HL-60 (cell line): ENCODE results near the gene DAPP1.

Experiments used
- DNase-seq, 2 experiments: peaks; one replicate each; pipeline ENCODE4 v3.0.0-alpha.2; 2010 to 2020; ENCODE audit warnings: low read depth in 1 of 2, low spot score in 1 of 2
- H3K27ac ChIP-seq: fragments of 250-450 bp; sonication (Bioruptor Pico); replicated peaks from 2 replicates; pipeline ENCODE4 v1.5.1; 2020; ENCODE audit warnings: mild to moderate bottlenecking, moderate library complexity
- H3K27me3 ChIP-seq: fragments of 250-450 bp; sonication (Bioruptor Pico); 2 replicates; pipeline ENCODE4 v1.5.1; 2021; ENCODE audit warnings: mild to moderate bottlenecking, moderate library complexity; ENCODE audit not compliant: insufficient read depth, poor library complexity, severe bottlenecking
- H3K4me3 ChIP-seq: replicated peaks from 2 replicates; pipeline ENCODE4 v1.5.1; 2011; ENCODE audit warnings: mild to moderate bottlenecking, control low read depth, low read length; ENCODE audit not compliant: insufficient read depth
- GABPA ChIP-seq: IDR thresholded peaks from 2 replicates; pipeline ENCODE4 v1.6.1; 2012; ENCODE audit warnings: low read depth
- POLR2AphosphoS5 ChIP-seq: IDR thresholded peaks from 2 replicates; pipeline ENCODE4 v1.6.1; 2012; ENCODE audit warnings: low read depth
- REST ChIP-seq: IDR thresholded peaks from 2 replicates; pipeline ENCODE4 v1.6.1; 2012; ENCODE audit warnings: low read depth; ENCODE audit not compliant: insufficient replicate concordance
- SPI1 ChIP-seq: IDR thresholded peaks from 2 replicates; pipeline ENCODE4 v1.6.1; 2012; ENCODE audit warnings: low read depth, mild to moderate bottlenecking, borderline replicate concordance
- TF ChIP-seq, protein P1 (sequence below): IDR thresholded peaks from one replicate; pipeline ENCODE4 v1.5.1; 2011; ENCODE audit warnings: low read length, control low read depth, inconsistent platforms; ENCODE audit not compliant: insufficient read depth

Gene DAPP1

DNA sequence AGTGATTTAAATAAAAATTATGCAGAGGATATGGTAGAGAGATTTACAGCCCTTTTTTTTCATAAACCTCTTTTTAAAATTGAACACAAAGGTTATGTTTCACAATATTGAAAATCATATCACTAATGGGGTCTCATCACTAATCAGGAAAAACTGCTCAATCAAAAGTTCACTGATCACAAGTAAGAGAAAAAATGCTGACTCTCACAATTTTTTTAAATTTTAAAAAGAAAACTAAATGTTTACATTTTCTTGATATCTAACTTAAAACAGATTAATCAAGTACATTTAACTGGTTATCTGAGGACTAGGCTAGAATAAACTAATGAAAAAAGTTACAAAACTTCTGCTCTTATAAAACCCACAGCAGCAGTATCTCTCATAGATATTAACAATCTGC, 69.1 kb downstream of the DAPP1 start:
- DNase-seq = no peak
- no peak overlapping the region for H3K4me3 ChIP-seq
- TF ChIP-seq POLR2AphosphoS5 (no peak), SPI1 (no peak), REST (no peak), GABPA (no peak)
- TF ChIP-seq, protein P1, sequence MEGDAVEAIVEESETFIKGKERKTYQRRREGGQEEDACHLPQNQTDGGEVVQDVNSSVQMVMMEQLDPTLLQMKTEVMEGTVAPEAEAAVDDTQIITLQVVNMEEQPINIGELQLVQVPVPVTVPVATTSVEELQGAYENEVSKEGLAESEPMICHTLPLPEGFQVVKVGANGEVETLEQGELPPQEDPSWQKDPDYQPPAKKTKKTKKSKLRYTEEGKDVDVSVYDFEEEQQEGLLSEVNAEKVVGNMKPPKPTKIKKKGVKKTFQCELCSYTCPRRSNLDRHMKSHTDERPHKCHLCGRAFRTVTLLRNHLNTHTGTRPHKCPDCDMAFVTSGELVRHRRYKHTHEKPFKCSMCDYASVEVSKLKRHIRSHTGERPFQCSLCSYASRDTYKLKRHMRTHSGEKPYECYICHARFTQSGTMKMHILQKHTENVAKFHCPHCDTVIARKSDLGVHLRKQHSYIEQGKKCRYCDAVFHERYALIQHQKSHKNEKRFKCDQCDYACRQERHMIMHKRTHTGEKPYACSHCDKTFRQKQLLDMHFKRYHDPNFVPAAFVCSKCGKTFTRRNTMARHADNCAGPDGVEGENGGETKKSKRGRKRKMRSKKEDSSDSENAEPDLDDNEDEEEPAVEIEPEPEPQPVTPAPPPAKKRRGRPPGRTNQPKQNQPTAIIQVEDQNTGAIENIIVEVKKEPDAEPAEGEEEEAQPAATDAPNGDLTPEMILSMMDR = no peak

GRCh38 chr4:99886146-99886545, 69.5 kb downstream of the DAPP1 start:
- Histone ChIP-seq H3K27ac (no peak overlapping the region), H3K27me3 (no peaks in the 10 kb centered on the region), H3K4me3 (no peak overlapping the region)
- DNase-seq = no peak
- TF ChIP-seq, protein P1 = no peak
- TF ChIP-seq GABPA (no peak), SPI1 (no peak), POLR2AphosphoS5 (no peak), REST (no peak)

More for the DNA sequence above, 69.1 kb downstream of the DAPP1 start:
- no peak overlapping the region for H3K27ac ChIP-seq
- H3K27me3 ChIP-seq = no peaks in the 10 kb centered on the region

DNA sequence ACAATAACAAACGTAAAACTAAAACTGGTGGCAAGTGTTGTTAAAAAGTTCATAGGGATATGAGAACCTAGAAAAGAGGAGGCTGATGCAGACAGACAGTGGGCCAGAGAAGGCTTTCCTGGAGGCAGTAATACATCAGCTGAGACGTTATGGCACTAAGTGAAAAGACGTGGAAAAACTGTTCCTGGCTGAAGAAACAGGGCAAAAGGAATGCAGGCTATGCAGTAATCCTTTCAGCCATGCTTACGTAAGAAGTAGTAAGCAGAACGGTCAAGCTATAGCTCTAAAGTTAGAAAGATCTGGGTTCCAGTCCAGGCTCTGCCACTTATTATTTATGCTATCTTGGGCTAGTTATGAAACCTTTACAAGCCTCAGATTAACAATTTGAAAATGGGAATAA, 71.2 kb downstream of the DAPP1 start:
- TF ChIP-seq POLR2AphosphoS5 (no peak), REST (no peak), GABPA (no peak), SPI1 (no peak)
- TF ChIP-seq, protein P1 = no peak
- Histone ChIP-seq H3K27me3 (no peaks in the 10 kb centered on the region), H3K4me3 (no peak overlapping the region), H3K27ac (no peak overlapping the region)
- no peak for DNase-seq
